ENCODE data around the gene MANBA. TPM values are rescaled to one million over a fixed set of nuclear protein-coding genes. Genes with fewer than 3 reads are reported as not detected.
A peak's percentile ranks its signal among the peaks of the same experiment; 100 is the strongest.
"Not testable (repeated sequence)": the region's sequence is repeated elsewhere in the genome, so short reads cannot be mapped to it uniquely, and the experiment has no call there.

Gene MANBA
- total RNA-seq, 1 experiment from 2014 or later = 11.2 TPM

DNA sequence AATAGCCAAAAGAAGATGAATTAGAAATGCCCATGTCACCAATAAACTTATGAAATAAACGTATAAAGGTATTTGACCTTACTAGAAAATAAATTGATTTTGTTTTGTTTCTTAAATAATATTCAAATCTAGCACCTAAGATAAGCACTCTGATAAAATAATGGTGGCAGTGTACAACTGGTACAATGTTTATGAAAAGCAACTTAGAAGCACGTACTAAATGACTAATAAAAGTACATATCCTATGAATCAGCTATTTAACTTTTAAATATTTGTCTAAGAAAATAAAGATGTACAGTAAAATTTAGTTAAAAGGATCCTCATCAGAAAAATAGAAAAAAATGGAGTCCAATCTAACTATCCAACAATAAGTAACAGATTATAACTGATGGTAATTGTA lies 6.7 kb downstream of the MANBA start:
- Mint-ChIP-seq H3K36me3 (ENCODE audit: insufficient read depth, unreplicated experiment) (peaks cover 4% of the 10 kb centered on the region), H3K4me3 (ENCODE audit: unreplicated experiment) (no peak overlapping the region), H3K9me3 (ENCODE audit: unreplicated experiment) (no peaks in the 10 kb centered on the region), H3K27ac (ENCODE audit: low read depth, unreplicated experiment) (no peak overlapping the region), H3K27me3 (ENCODE audit: insufficient read depth, unreplicated experiment) (no peaks in the 10 kb centered on the region), H3K4me1 (ENCODE audit: insufficient read depth, unreplicated experiment) (peaks cover 6% of the 10 kb centered on the region)
- intact Hi-C loops (cut with micrococcal nuclease) = no loop called here
- BruUV-seq (replicated peaks) = no TSS peak
- TF ChIP-seq CTCF (IDR thresholded peaks at IDR 0.05; ENCODE audit: unreplicated experiment) = no peak
- CTCF ChIA-PET = interaction anchor here (0.6 kb wide), 1 partner anchor 410 kb away, joined by 3 read pairs; no protein-coding TSS in a partner anchor
- POLR2A ChIA-PET = interaction anchor here (0.7 kb wide), 1 partner anchor 68 kb away, joined by 3 read pairs; no protein-coding TSS in a partner anchor
- DNase-seq (ENCODE audit: unreplicated experiment) = no peak

- POLR2A ChIA-PET = no interaction called here
- no TSS peak for BruUV-seq (replicated peaks)
- no peak overlapping the region for H3K4me3 Mint-ChIP-seq (ENCODE audit: unreplicated experiment)
Observed at GRCh38 chr4:102751941-102752340, 8.8 kb downstream of the MANBA start.

DNA sequence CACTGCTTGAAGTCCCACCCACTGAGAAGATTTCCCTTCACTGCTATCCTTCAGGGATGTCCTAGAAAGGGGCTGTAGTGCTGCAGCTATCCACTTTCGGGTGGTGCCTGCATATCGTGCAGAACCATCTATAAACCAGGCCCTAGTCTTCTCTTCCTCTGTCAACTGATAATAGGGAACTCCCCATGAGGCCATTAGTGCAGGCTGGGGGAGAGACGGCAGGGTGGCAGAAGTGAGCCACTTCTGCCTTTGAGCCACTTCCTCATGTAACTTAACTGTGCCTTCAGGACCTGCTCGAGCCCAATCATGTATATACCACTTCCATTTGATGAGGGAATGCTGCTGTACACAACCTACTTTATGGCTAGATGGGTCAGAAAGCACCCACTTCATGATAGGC lies 17.4 kb downstream of the MANBA start:
- H3K27me3 Mint-ChIP-seq (ENCODE audit: insufficient read depth, unreplicated experiment); H3K4me3 Mint-ChIP-seq (ENCODE audit: unreplicated experiment); POLR2A ChIA-PET; H3K4me1 Mint-ChIP-seq (ENCODE audit: insufficient read depth, unreplicated experiment); H3K9me3 Mint-ChIP-seq (ENCODE audit: unreplicated experiment); H3K27ac Mint-ChIP-seq (ENCODE audit: low read depth, unreplicated experiment); H3K36me3 Mint-ChIP-seq (ENCODE audit: insufficient read depth, unreplicated experiment); intact Hi-C loops (cut with micrococcal nuclease); BruUV-seq (replicated peaks); DNase-seq (ENCODE audit: unreplicated experiment): not testable (repeated sequence)
- CTCF ChIA-PET = interaction anchor here (0.6 to 1.0 kb wide), 2 partner anchors 28 to 278 kb away, joined by 3 to 4 read pairs; no protein-coding TSS in a partner anchor

More at GRCh38 chr4:102751941-102752340, 8.8 kb downstream of the MANBA start:
- Mint-ChIP-seq H3K4me1 (ENCODE audit: insufficient read depth, unreplicated experiment) (no peaks in the 10 kb centered on the region), H3K9me3 (ENCODE audit: unreplicated experiment) (no peaks in the 10 kb centered on the region), H3K36me3 (ENCODE audit: insufficient read depth, unreplicated experiment) (no peaks in the 10 kb centered on the region), H3K27ac (ENCODE audit: low read depth, unreplicated experiment) (no peak overlapping the region), H3K27me3 (ENCODE audit: insufficient read depth, unreplicated experiment) (no peaks in the 10 kb centered on the region)
- TF ChIP-seq CTCF (IDR thresholded peaks at IDR 0.05; ENCODE audit: unreplicated experiment) = no peak
- DNase-seq (ENCODE audit: unreplicated experiment) = no peak
- intact Hi-C loops (cut with micrococcal nuclease) = no loop called here
- CTCF ChIA-PET = interaction anchor here (0.7 kb wide), 1 partner anchor 191 kb away, joined by 4 read pairs; no protein-coding TSS in a partner anchor

DNA sequence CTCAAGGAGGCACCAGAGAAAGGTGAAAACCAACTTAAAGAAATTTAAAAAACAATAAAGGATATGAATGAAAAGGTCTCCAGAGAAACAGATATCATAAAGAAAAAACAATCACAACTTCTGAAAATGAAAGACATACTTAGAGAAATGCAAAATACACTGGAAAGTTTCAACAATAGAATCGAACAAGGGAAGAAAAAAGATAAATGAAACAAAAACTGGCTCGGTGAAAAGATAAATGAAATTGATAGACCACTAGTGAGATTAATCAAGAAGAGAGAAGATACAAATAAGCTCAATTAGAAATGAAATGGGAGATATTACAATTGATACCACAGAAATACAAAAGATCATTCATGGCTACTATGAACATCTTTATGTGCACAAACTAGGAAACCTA lies 22.0 kb downstream of the MANBA start:
- CTCF ChIA-PET = interaction anchor here (0.6 kb wide), 1 partner anchor 272 kb away, joined by 3 read pairs; no protein-coding TSS in a partner anchor
- BruUV-seq (replicated peaks); POLR2A ChIA-PET: not testable (repeated sequence)

DNA sequence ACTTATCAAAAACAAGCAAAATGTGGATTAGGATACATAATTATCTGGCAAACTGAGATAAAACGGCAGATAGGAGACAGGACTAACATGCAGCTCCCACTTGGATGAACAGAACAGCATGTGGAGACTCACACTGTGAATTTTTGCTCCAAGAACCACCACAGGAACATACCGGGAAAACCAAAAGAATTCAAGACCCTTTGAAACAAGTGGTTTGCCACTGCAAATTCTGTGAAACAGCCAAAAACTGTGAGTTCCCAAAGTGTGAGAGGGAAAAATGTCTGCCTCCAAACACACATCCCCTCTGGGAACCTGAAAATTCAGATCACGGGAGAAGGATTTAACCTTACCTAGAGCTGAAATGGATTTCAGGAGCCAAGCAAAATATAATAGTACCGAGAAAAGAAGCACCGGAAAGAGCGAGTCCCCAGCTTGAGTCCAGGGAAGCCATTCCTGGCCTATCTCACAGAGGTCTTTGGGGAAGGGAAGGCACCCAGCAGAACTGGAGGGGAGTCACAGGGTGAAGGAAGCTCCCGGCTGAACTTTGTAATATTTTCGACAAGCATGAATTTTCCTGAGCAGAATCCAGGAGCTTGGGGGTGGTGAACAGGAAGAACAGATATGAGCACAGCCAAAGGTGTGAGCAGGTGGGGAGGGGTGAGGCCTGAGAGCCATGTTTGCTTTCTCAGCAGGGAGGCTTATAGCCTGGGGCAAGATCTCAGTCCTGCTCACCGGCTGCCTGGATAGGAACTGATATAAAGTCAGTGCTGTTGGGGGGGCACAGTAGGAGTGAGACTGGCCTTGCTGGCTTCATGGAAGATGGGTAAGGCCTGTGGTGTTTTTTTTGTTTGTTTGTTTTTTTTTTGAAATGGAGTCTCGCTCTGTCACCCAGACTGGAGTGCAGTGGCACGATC lies 23.9 kb downstream of the MANBA start:
- CTCF ChIA-PET = interaction anchor here (0.6 to 1.0 kb wide), 3 partner anchors 73 to 152 kb away, joined by 3 to 4 read pairs (median 3); no protein-coding TSS in a partner anchor
- BruUV-seq (replicated peaks) = no TSS peak
- DNase-seq (ENCODE audit: unreplicated experiment) = peak; percentile 62
- peaks cover 6% of the 10 kb centered on the region for H3K36me3 Mint-ChIP-seq (ENCODE audit: insufficient read depth, unreplicated experiment)
- intact Hi-C loops (cut with micrococcal nuclease) = no loop called here
- no peaks in the 10 kb centered on the region for H3K9me3 Mint-ChIP-seq (ENCODE audit: unreplicated experiment)
- peaks cover 16% of the 10 kb centered on the region for H3K4me1 Mint-ChIP-seq (ENCODE audit: insufficient read depth, unreplicated experiment)
- TF ChIP-seq CTCF (IDR thresholded peaks at IDR 0.05; ENCODE audit: unreplicated experiment) = no peak
- POLR2A ChIA-PET = no interaction called here
- no peaks in the 10 kb centered on the region for H3K27me3 Mint-ChIP-seq (ENCODE audit: insufficient read depth, unreplicated experiment)
- H3K4me3 Mint-ChIP-seq (ENCODE audit: unreplicated experiment) = no peak overlapping the region
- peak overlapping the region; percentile 10 for H3K27ac Mint-ChIP-seq (ENCODE audit: low read depth, unreplicated experiment)

More for the DNA sequence above, 22.0 kb downstream of the MANBA start:
- H3K27ac Mint-ChIP-seq (ENCODE audit: low read depth, unreplicated experiment); DNase-seq (ENCODE audit: unreplicated experiment); H3K9me3 Mint-ChIP-seq (ENCODE audit: unreplicated experiment); intact Hi-C loops (cut with micrococcal nuclease); H3K27me3 Mint-ChIP-seq (ENCODE audit: insufficient read depth, unreplicated experiment); H3K36me3 Mint-ChIP-seq (ENCODE audit: insufficient read depth, unreplicated experiment); H3K4me3 Mint-ChIP-seq (ENCODE audit: unreplicated experiment): not testable (repeated sequence)
- peaks cover 16% of the 10 kb centered on the region for H3K4me1 Mint-ChIP-seq (ENCODE audit: insufficient read depth, unreplicated experiment)

Measured in MCF 10A (cell line).